Measurements from ENCODE around the gene CLDN9.

The CLDN9 gene

GRCh38 chr16:3036726-3037315 lies 24.1 kb downstream of the CLDN9 start, which contains the start of gene BICDL2:
Gene BICDL2, minus strand, starts transcription at chr16:3036944. Its CDS starts 1,448 bp downstream, at chr16:3035496.
- WGBS, 2 experiments (ENCODE audit: insufficient coverage in 2 of 2), result 8 to 12% methylated on average over 28 to 31 of the region's 44 CpGs
- Histone ChIP-seq H3K4me1 (ENCODE audit: control insufficient read depth, insufficient read depth, low read length, poor library complexity, severe bottlenecking) (no peaks in the 10 kb centered on the region), H3K4me3 (ENCODE audit: extremely low read depth, insufficient read depth, low read length, poor library complexity, severe bottlenecking) (no peak within 1 kb of the TSS), H3K27ac (ENCODE audit: low read depth, low read length, severe bottlenecking) (no peak within 1 kb of the TSS), H3K9me3 (ENCODE audit: control insufficient read depth, low read length) (no peaks in the 10 kb centered on the region), H3K36me3 (ENCODE audit: control insufficient read depth, insufficient read depth, low read length) (no peaks in the 10 kb centered on the region)

DNA sequence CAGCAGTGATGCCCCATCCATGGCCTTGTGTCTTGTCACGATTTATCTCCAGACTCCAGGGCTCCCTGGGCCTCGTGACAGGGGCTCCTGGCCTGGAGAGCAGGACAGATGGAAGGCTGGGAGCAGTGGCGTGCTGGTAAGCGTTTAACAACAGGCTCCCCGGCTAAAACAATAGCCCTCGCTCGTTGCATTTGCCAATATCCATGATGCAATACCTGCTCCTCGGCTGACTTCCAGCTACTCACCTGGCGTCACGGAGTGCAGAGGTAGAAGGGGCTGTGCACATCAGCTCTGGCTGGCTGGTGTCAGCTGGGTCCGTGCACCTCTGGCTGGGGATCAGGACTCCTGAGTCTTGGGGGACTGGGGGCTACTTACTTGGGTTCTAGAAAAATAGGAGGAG lies 25.5 kb downstream of the CLDN9 start:
- Histone ChIP-seq H3K4me3 (ENCODE audit: extremely low read depth, insufficient read depth, low read length, poor library complexity, severe bottlenecking) (no peak overlapping the region), H3K9me3 (ENCODE audit: control insufficient read depth, low read length) (no peaks in the 10 kb centered on the region), H3K27ac (ENCODE audit: low read depth, low read length, severe bottlenecking) (no peak overlapping the region), H3K36me3 (ENCODE audit: control insufficient read depth, insufficient read depth, low read length) (no peaks in the 10 kb centered on the region), H3K4me1 (ENCODE audit: control insufficient read depth, insufficient read depth, low read length, poor library complexity, severe bottlenecking) (no peaks in the 10 kb centered on the region)
- WGBS, 2 experiments (ENCODE audit: insufficient coverage in 2 of 2), result 63 to 70% methylated on average over 9 to 11 of the region's 11 CpGs

DNA sequence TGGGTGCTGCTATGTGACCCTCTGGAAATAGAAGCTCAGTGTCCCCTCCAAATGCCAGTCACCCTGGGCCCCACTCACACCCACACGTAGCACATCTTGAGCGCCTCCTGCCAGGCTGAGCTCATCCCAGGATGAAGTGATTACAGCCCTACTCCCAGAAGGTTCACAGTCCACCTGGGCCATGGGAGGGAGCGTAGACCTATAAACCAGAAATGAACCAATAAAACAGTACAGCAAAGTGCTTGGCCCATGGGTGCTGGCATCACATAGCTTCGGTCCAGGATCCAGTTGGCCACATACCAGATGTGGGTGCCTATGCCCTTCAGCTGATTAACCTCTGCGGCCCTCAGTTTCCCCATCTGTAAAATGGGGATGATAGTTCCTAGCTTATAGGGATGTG lies 26.2 kb downstream of the CLDN9 start:
- H3K27ac ChIP-seq (ENCODE audit: low read depth, low read length, severe bottlenecking), result no peak overlapping the region
- H3K4me3 ChIP-seq (ENCODE audit: extremely low read depth, insufficient read depth, low read length, poor library complexity, severe bottlenecking), result no peak overlapping the region
- no peaks in the 10 kb centered on the region for H3K4me1 ChIP-seq (ENCODE audit: control insufficient read depth, insufficient read depth, low read length, poor library complexity, severe bottlenecking)
- H3K9me3 ChIP-seq (ENCODE audit: control insufficient read depth, low read length), result no peaks in the 10 kb centered on the region
- H3K36me3 ChIP-seq (ENCODE audit: control insufficient read depth, insufficient read depth, low read length), result no peaks in the 10 kb centered on the region
- 83 to 87% methylated on average over 4 to 5 of the region's 5 CpGs for WGBS, 2 experiments (ENCODE audit: insufficient coverage in 2 of 2)

DNA sequence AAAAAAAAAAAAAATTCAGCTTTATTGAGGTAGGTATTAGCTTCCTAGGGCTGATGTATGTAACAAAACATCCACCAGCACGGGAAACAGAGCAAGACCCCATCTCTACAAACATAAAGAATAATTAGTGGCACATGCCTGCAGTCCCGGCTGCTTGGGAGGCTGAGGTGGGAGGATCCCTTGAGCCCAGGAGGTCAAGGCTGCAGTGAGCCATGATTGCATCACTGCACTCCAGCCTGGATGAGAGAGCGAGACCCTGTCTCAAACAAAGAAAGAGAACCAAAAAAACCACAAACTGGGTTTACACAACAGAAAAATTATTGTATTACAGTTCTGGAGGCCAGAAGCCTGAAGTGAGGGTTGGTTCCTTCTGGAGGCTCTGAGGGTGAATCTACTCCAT lies 29.7 kb downstream of the CLDN9 start:
- H3K36me3 ChIP-seq (ENCODE audit: control insufficient read depth, insufficient read depth, low read length), result no peaks in the 10 kb centered on the region
- 100% methylated on average over 1 of the region's 3 CpGs; no CpG with 5 or more reads in 1 of the 2 experiments for WGBS, 2 experiments (ENCODE audit: insufficient coverage in 2 of 2)
- no peak overlapping the region for H3K4me3 ChIP-seq (ENCODE audit: extremely low read depth, insufficient read depth, low read length, poor library complexity, severe bottlenecking)
- H3K4me1 ChIP-seq (ENCODE audit: control insufficient read depth, insufficient read depth, low read length, poor library complexity, severe bottlenecking), result no peaks in the 10 kb centered on the region
- no peak overlapping the region for H3K27ac ChIP-seq (ENCODE audit: low read depth, low read length, severe bottlenecking)
- H3K9me3 ChIP-seq (ENCODE audit: control insufficient read depth, low read length), result no peaks in the 10 kb centered on the region

DNA sequence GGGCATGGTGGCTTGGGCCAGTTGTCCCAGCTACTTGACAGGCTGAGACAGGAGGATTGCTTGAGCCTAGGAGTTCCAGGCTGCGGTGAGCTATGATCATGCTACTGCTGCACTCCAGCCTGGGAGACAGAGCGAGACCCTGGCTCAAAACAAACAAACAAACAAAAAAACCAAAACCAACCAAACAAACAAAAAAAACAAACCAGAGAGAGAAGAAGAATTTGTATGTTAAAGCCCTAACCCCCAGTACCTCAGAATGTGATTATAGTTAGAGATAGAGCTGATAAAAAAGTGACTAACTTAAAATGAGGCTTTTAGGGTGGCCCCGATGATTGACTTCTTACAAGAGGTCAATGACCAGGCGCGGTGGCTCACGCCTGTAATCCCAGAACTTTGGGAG lies 32.0 kb downstream of the CLDN9 start:
- Histone ChIP-seq H3K4me3 (ENCODE audit: extremely low read depth, insufficient read depth, low read length, poor library complexity, severe bottlenecking) (no peak overlapping the region), H3K9me3 (ENCODE audit: control insufficient read depth, low read length) (no peaks in the 10 kb centered on the region), H3K27ac (ENCODE audit: low read depth, low read length, severe bottlenecking) (no peak overlapping the region), H3K36me3 (ENCODE audit: control insufficient read depth, insufficient read depth, low read length) (no peaks in the 10 kb centered on the region), H3K4me1 (ENCODE audit: control insufficient read depth, insufficient read depth, low read length, poor library complexity, severe bottlenecking) (no peaks in the 10 kb centered on the region)
- 94 to 96% methylated on average over 4 to 5 of the region's 6 CpGs for WGBS, 2 experiments (ENCODE audit: insufficient coverage in 2 of 2)

GRCh38 chr16:3045758-3046640 lies 33.3 kb downstream of the CLDN9 start, which contains the start of gene MMP25:
Gene MMP25, plus strand, starts transcription at chr16:3046561. Its CDS starts 357 bp downstream, at chr16:3046918.
- Histone ChIP-seq H3K27ac (ENCODE audit: low read depth, low read length, severe bottlenecking) (no peak within 1 kb of the TSS), H3K4me1 (ENCODE audit: control insufficient read depth, insufficient read depth, low read length, poor library complexity, severe bottlenecking) (no peaks in the 10 kb centered on the region)

DNA sequence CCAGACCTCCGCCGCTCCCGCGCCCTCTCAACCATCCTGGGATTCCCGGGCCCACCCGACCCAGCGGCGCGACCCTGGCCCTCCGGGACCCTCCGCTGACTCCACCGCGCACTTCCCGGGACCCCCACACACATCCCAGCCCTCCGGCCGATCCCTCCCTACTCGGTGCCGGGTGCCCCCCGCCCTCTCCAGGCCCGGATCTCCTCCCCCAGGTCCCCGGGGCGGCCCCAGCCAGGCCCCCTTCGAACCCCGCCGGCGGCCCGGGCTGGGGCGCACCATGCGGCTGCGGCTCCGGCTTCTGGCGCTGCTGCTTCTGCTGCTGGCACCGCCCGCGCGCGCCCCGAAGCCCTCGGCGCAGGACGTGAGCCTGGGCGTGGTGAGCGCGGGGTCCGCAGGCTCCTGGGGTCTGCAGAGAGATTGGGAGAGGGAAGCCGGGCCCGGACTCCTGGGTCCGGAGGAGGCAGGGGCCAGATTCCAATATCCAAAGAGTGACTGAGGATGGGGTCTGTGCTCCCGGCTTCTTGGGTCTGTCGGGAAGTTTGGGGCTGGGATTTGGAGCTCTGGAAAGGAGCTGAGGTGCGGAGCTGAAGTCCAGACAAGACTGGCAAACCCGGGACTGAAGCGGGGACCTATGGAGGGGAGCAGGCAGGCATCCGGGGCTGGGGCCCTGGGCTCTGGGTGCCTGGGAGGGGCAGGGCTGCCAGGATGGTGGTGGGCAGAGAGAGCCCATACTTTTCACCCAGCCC lies 34.1 kb downstream of the CLDN9 start:
- H3K27ac ChIP-seq (ENCODE audit: low read depth, low read length, severe bottlenecking), result no peak overlapping the region
- WGBS, 2 experiments (ENCODE audit: insufficient coverage in 2 of 2), result 3 to 5% methylated on average over 27 to 45 of the region's 54 CpGs
- H3K4me1 ChIP-seq (ENCODE audit: control insufficient read depth, insufficient read depth, low read length, poor library complexity, severe bottlenecking), result no peaks in the 10 kb centered on the region
- no peaks in the 10 kb centered on the region for H3K36me3 ChIP-seq (ENCODE audit: control insufficient read depth, insufficient read depth, low read length)
- no peaks in the 10 kb centered on the region for H3K9me3 ChIP-seq (ENCODE audit: control insufficient read depth, low read length)
- peak overlapping the region; percentile 51 for H3K4me3 ChIP-seq (ENCODE audit: extremely low read depth, insufficient read depth, low read length, poor library complexity, severe bottlenecking)

More at GRCh38 chr16:3045758-3046640, 33.3 kb downstream of the CLDN9 start, which contains the start of gene MMP25:
- H3K9me3 ChIP-seq (ENCODE audit: control insufficient read depth, low read length), result no peaks in the 10 kb centered on the region
- H3K4me3 ChIP-seq (ENCODE audit: extremely low read depth, insufficient read depth, low read length, poor library complexity, severe bottlenecking), result peak within 1 kb of the TSS; percentile 51
- 0% methylated on average over 52 to 69 of the region's 86 CpGs for WGBS, 2 experiments (ENCODE audit: insufficient coverage in 2 of 2)
- no peaks in the 10 kb centered on the region for H3K36me3 ChIP-seq (ENCODE audit: control insufficient read depth, insufficient read depth, low read length)

GRCh38 chr16:3047387-3047720 lies 34.6 kb downstream of the CLDN9 start:
- Histone ChIP-seq H3K9me3 (ENCODE audit: control insufficient read depth, low read length) (no peaks in the 10 kb centered on the region), H3K36me3 (ENCODE audit: control insufficient read depth, insufficient read depth, low read length) (no peaks in the 10 kb centered on the region), H3K4me1 (ENCODE audit: control insufficient read depth, insufficient read depth, low read length, poor library complexity, severe bottlenecking) (no peaks in the 10 kb centered on the region), H3K4me3 (ENCODE audit: extremely low read depth, insufficient read depth, low read length, poor library complexity, severe bottlenecking) (no peak overlapping the region), H3K27ac (ENCODE audit: low read depth, low read length, severe bottlenecking) (no peak overlapping the region)
- WGBS, 2 experiments (ENCODE audit: insufficient coverage in 2 of 2), result 35 to 37% methylated on average over 12 of the region's 13 CpGs

- Histone ChIP-seq H3K27ac (ENCODE audit: low read depth, low read length, severe bottlenecking) (no peak overlapping the region), H3K9me3 (ENCODE audit: control insufficient read depth, low read length) (no peaks in the 10 kb centered on the region), H3K36me3 (ENCODE audit: control insufficient read depth, insufficient read depth, low read length) (no peaks in the 10 kb centered on the region), H3K4me3 (ENCODE audit: extremely low read depth, insufficient read depth, low read length, poor library complexity, severe bottlenecking) (no peak overlapping the region), H3K4me1 (ENCODE audit: control insufficient read depth, insufficient read depth, low read length, poor library complexity, severe bottlenecking) (no peaks in the 10 kb centered on the region)
- 91% methylated on average over 19 to 26 of the region's 26 CpGs for WGBS, 2 experiments (ENCODE audit: insufficient coverage in 2 of 2)
Measured at GRCh38 chr16:3049921-3050481, 37.3 kb downstream of the CLDN9 start.

DNA sequence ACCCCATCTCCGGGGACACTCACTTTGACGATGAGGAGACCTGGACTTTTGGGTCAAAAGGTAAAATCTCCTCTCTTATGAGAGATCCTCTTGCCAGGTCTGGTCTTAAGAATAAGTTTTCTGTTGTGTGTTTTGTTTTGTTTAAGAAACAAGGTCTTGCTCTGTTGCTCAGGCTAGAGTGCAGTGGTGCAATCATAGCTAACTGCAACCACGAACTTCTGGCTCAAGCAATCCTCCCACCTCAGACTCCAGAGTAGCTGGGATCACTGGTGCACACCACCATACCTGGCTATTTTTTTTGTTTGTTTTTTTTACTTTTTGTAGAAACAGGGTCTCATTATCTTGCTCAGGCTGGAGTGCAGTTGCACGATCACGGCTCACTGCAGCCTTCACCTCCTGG lies 37.8 kb downstream of the CLDN9 start:
- Histone ChIP-seq H3K27ac (ENCODE audit: low read depth, low read length, severe bottlenecking) (no peak overlapping the region), H3K36me3 (ENCODE audit: control insufficient read depth, insufficient read depth, low read length) (no peaks in the 10 kb centered on the region), H3K4me1 (ENCODE audit: control insufficient read depth, insufficient read depth, low read length, poor library complexity, severe bottlenecking) (no peaks in the 10 kb centered on the region), H3K4me3 (ENCODE audit: extremely low read depth, insufficient read depth, low read length, poor library complexity, severe bottlenecking) (no peak overlapping the region), H3K9me3 (ENCODE audit: control insufficient read depth, low read length) (no peaks in the 10 kb centered on the region)
- 98 to 100% methylated on average over 2 to 5 of the region's 5 CpGs for WGBS, 2 experiments (ENCODE audit: insufficient coverage in 2 of 2)

Measured in mesodermal cell (in vitro differentiated cells).